T-helper 1 cell (primary cell): ENCODE data around the gene ARPP19.

Experiments used
- DNase-seq, 5 donors: peaks; one replicate each; pipeline ENCODE4 v3.0.0-alpha.2; 2012 to 2020

Gene ARPP19

DNA sequence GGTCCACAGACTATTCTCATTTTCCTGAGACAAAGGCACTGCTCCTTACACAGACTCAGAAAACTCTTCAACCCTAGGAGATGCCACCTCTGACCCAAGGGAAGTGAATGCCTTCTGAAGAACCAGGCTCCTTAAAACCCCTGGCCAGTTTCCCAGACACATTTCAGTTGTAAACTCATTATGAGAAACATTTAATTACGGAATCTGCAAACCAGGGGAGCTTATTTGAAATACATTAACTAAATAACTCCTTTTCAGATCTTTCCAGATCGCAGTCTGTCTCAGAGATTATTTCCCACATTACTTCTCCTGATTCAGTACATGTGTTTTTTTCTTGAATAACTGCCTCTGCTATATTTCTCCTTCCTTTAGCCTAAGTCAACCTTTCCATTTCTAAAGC, 57.7 kb downstream of the ARPP19 start:
- DNase-seq: no peak

DNA sequence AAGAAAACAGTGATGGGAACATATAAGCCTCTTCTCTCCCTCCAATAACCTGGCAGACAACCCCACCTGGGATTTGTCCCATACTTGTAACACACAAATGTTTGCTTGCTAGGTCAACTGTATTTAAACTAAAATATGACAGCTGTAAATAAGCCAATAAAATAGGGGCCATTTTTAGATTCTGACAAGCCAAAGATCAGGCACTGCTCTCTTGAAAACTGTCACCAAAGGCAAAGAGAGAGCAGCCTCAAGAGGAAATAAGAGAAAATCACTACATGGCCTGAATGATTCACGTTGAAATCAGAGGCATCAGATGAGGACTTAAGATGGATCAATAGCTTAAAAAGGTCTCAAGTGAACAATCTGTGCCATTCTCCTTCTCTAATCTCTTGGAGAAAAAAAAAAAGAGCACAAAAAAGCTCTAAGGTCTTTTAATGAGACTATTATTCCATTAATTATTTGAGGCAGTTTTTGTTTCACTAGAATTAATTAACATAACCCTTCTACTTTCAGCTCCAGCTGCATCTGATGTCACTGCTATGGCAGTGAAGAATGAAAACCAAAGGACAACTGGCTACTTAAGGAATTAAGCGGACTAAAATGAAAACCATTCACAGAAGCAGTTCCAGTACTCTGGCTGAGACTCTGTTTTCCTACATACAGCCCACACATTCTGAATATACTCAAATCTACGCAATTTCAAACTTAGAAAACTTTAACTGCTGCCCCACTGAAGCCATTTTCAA, 59.2 kb downstream of the ARPP19 start:
- no peak for DNase-seq

DNA sequence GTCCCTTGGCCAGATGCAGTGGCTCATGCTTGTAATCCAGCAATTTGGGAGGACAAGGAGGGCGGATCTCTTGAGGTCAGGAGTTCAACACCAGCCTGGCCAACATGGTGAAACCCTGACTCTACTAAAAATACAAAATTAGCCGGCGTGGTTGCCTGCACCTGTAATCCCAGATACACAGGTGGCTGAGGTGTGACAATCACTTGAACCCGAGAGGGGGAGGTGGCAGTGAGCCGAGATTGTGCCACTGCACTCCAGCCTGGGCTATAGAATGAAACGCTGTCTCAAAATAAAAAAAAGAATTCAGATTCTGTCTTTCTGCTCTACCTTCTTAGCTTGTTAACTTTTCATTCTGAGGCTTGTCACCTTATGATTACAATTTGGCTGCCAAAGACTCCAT, 62.3 kb downstream of the ARPP19 start:
- no peak for DNase-seq

DNA sequence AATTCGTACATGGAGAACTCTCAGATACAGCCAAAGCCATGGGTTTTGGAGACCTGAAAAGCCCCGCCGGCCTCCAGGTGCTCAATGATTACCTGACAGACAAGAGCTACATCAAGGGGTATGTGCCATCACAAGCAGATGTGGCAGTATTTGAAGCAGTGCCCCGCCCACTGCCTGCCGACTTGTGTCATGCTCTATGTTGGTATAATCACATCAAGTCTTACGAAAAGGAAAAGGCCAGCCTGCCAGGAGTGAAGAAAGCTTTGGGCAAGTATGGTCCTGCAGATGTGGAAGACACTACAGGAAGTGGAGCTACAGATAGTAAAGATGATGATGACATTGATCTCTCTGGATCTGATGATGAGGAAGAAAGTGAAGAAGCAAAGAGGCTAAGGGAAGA, 63.7 kb downstream of the ARPP19 start:
- DNase-seq: no peak

DNA sequence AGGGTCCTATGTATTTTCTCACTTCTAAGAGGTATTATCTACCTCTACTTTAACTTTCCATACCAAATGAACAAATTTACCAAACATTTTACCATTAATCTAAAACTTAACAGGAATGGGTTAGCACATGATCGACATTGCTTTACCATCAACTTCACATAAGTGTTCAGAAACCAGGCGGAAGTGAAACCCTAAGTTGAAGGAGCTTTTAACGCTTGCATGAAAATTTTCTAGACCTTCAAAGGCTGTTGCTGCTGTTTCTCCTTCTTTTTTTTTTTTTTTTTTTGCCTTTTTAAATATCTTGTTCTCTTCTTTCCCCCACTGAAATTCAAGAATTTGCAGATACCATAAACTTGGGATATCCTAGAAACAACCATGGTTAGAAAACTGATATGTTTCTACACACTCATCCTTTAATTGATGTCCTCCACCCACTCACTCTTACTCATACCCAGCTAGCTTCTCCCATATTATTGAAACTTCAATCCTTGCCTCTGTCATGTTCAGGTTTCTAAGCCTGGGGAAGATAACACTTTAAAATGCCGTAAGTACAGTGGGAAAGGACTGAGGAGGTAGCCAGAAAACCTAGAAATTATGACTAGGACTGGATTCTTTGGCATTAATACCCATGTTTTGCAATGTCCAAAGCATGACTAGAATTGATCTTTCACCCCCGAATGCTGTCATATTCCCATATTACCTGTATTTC, 64.9 kb downstream of the ARPP19 start:
- DNase-seq: peak in 1 of 5 donors; percentile 38

DNA sequence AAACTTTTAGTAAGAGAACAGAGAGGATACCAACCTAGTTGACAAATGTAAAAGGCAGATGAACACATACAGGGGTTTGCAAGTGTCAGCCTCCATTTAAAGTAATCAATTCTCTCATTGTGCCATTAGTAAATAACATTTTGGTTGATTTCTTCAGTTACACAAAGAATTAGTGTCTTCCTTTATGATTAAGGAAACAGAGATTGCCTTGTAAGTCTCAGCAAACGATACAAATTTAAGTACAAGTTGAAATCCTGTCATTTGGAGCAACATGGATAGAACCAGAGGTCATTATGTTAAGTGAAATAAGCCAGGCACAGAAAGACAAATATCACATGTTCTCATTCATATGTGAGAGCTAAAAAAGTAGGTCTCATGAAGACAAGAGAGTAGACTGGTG, 66.2 kb downstream of the ARPP19 start:
- no peak for DNase-seq

DNA sequence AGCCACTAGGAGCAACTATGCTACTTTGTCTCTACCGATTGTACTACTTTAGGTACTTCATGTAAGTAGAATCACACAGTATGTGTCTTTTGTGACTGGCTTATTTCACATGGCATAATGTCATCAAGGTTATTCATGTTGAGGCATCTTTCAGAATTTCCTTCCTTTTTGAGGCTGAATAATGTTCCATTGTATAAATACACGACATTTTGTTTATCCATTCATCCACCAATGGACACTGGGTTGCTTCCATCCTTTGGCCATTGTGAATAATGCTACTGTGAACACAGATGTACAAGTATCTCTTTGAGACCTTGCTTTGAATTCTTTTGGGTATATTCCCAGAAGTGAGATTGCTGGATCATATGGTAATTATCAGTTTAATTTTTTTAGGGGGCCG, 69.3 kb downstream of the ARPP19 start:
- no peak for DNase-seq

DNA sequence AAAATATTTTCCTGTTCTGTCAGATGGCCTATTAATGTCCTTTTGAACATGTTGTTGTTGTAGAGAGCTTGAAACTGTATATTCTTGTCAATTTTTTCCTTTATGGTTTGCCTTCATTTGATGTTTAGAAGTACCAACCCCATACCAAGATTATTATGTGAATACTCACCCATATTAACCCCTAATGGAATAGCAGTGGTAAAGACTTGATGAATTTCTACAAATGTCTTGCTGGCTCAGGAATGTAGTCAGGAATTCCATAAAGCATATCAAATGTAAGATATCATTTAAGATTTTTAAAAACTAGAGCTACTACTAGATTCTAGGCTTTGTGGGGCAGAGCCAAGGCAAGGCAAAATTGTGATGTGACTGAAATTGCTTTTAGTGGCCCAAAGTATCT, 70.1 kb downstream of the ARPP19 start:
- DNase-seq: no peak
